Heart right ventricle (tissue), 16 donors: ENCODE measurements around the gene SUCLG1. TPM values are rescaled to one million over a fixed set of nuclear protein-coding genes. Genes with fewer than 3 reads are reported as not detected.

Experiments
- ATAC-seq, 8 donors: fragments of 200-7000 bp; cut with Tn5 transposase; one replicate each; pipeline ENCODE4 v1.9.1; 2020; ENCODE audit warnings: mild to moderate bottlenecking in 8 of 8, moderate library complexity in 8 of 8, moderate number of reproducible peaks in 1 of 8
- DNase-seq, 2 donors: peaks; one replicate each; pipeline ENCODE4 v3.0.0-alpha.2; 2020
- H3K27ac ChIP-seq, 10 donors: fragments of 200-600 bp; sonication (generic) in 2 of 10; one replicate each; pipeline versions ENCODE4 v1.5.0 to v1.8.0; 2020 to 2022; ENCODE audit warnings: mild to moderate bottlenecking in 3 of 10
- H3K27me3 ChIP-seq, 7 donors: fragments of 200-600 bp; one replicate each; pipeline ENCODE4 v1.8.0; 2021 to 2022; ENCODE audit warnings: mild to moderate bottlenecking in 2 of 7
- H3K36me3 ChIP-seq, 9 donors: fragments of 200-600 bp; sonication (generic) in 1 of 9; one replicate each; pipeline versions ENCODE4 v1.5.0 to v1.8.0; 2020 to 2022; ENCODE audit warnings: mild to moderate bottlenecking in 2 of 9
- H3K4me1 ChIP-seq, 9 donors: fragments of 200-600 bp; sonication (generic) in 1 of 9; one replicate each; pipeline versions ENCODE4 v1.5.0 to v1.8.0; 2020 to 2022; ENCODE audit warnings: mild to moderate bottlenecking in 4 of 9
- H3K4me3 ChIP-seq, 10 donors: fragments of 200-600 bp; sonication (generic) in 2 of 10; one replicate each; pipeline versions ENCODE4 v1.5.0 to v1.8.0; 2020 to 2022; ENCODE audit warnings: mild to moderate bottlenecking in 7 of 10, moderate library complexity in 2 of 10
- H3K9me3 ChIP-seq, 11 donors: fragments of 200-600 bp in 10 of 11; sonication (generic) in 2 of 11; one replicate each; pipeline versions ENCODE4 v1.5.0 to v1.8.0; 2013 to 2022; ENCODE audit warnings: mild to moderate bottlenecking in 2 of 11, control low read depth in 1 of 11, moderate library complexity in 1 of 11
- WGBS, 2 donors: extraction: QIAGEN DNeasy Blood & Tissue Kit; methylation state at CpG; one replicate each; pipeline ENCODE4 v1.1.7; 2013; ENCODE audit warnings: inconsistent platforms in 1 of 2; 5-methylcytosine and 5-hydroxymethylcytosine counted together
- intact Hi-C, 10 donors: fragments of 100-400 bp; cut with DNase I; formaldehyde crosslinking; loops; one replicate each; pipeline versions ENCODE4 v1.11.1 to v1.14.2; 2022
- polyA plus RNA-seq, 2 donors: library from polyadenylated mRNA; stranded (reverse); fragments of 200-250 nt; gene quantifications; one replicate each; pipeline ENCODE4 v1.2.3, GENCODE V29; 2013
- total RNA-seq, 10 donors: library from RNA; stranded (reverse); fragmentation: NEBNext Ultra II Directional in 3 of 10; extraction: Animal tissue kit (Norgen Biotek cat#: 25700) in 3 of 10; gene quantifications; one replicate each; pipeline versions ENCODE4 v1.2.1 to v1.2.4, GENCODE V29; 2021 to 2023
- TF ChIP-seq, protein P1 (sequence below), 9 donors: fragments of 200-600 bp; sonication (generic) in 2 of 9; IDR thresholded peaks; one replicate each; pipeline versions ENCODE4 v1.5.0 to v1.8.0; 2021 to 2022; ENCODE audit warnings: antibody characterized with exemption in 9 of 9, mild to moderate bottlenecking in 5 of 9, moderate library complexity in 1 of 9
- donor health status: Arrhythmogenic right ventricular cardiomyopathy.
- donor health status: ischemic (EF 13 %, LVEDD 7.1; RV severe dilation, severe dysfunction).
- donor health status: healthy with polysubstance abuse.
- donor health status: DM: no; HTN: yes; CAD: no.
- donor health status: DM: no; HTN: no; CAD: no.
- donor health status: ischemic (EF 25% LVEDD 6.9; RV normal size, moderate dysfunction).
- donor health status: ischemic (EF 25% LVEDD 5.7; RV mildly dilated, moderate dysfunction).
- donor health status: healthy.
- donor health status: DM: yes; HTN: yes; CAD: no.
- donor health status: Ischemic cardiomyopathy.
- donor health status: ischemic (EF 35%, LVEDD 5.7; RV mildly dilated, moderate dysfunction).
- donor health status: nonischemic (EF 11% LVEDD 7.7; RV severe dilation, severe dysfunction).
- donor health status: DM: yes; HTN: yes; CAD: no.
- donor health status: PGD.
- donor health status: ischemic (EF 29% LVEDD 5.4; RV normal size, mild dysfunction).
- donor health status: nonischemic (EF 23%, LVEDD 6.1; RV moderate dilation, normal function).

SUCLG1 gene
- total and polyA plus RNA-seq, 12 donors: 195 to 330 (median 284) TPM

DNA sequence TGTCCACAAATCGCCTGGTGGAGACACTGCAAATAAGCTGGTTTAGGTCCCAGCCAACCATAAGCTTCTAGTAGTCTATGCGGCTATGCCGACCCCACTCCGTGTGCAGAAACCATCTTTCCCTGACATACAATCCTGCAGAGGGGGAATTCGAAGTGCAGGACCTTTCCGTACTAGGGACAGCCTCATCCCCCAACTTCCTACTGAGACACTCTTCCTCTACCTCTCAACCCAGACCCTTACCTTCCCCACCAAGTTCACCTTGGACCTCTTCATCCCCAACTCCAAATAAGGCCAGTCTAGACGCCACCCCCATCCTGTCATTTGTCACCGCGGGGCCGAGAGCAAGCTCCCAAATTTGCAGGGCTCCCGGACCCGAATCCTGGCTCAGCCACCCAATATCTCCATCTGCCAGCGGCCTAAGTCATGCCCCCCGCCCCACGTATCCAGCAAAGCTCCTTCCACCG lies 496 bp downstream of the SUCLG1 start:
- Histone ChIP-seq H3K4me1 (peaks cover 0 to 58% (median 42%) of the 10 kb centered on the region in 9 donors), H3K27ac (peak overlapping the region; percentile 33 to 99 (median 97)), H3K4me3 (peak overlapping the region; percentile 58 to 99 (median 93)), H3K36me3 (peaks cover 0 to 12% (median 0%) of the 10 kb centered on the region in 9 donors), H3K27me3 (no peaks in the 10 kb centered on the region), H3K9me3 (no peaks in the 10 kb centered on the region)
- ATAC-seq: peak; percentile 37 to 81 (median 57)
- intact Hi-C loops: no loop called here
- DNase-seq: peak in 1 of 2 donors; percentile 41
- WGBS, 2 donors: 0 to 1% methylated on average over 16 of the region's 16 CpGs
- TF ChIP-seq, protein P1, sequence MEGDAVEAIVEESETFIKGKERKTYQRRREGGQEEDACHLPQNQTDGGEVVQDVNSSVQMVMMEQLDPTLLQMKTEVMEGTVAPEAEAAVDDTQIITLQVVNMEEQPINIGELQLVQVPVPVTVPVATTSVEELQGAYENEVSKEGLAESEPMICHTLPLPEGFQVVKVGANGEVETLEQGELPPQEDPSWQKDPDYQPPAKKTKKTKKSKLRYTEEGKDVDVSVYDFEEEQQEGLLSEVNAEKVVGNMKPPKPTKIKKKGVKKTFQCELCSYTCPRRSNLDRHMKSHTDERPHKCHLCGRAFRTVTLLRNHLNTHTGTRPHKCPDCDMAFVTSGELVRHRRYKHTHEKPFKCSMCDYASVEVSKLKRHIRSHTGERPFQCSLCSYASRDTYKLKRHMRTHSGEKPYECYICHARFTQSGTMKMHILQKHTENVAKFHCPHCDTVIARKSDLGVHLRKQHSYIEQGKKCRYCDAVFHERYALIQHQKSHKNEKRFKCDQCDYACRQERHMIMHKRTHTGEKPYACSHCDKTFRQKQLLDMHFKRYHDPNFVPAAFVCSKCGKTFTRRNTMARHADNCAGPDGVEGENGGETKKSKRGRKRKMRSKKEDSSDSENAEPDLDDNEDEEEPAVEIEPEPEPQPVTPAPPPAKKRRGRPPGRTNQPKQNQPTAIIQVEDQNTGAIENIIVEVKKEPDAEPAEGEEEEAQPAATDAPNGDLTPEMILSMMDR (IDR thresholded peaks at IDR 0.05): no peak

DNA sequence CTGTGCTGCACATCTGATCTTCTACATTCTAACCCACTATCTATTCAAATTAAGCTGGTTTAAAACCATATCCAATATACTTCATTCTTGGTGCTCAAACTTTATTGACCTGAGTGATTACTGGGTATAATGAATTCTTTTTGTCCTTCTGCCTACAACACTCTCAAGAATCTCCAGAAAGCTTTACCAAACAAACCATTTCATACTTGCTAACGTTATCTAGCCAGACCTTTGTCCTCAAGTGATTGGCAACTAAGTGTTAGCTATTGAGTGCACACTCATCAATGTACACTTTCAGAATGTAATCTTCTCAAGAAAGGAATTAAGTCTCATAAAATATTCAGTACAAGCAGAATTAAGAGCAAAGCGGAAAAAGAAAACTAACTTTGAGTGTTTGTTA lies 1.4 kb downstream of the SUCLG1 start:
- Histone ChIP-seq H3K9me3 (no peaks in the 10 kb centered on the region), H3K27me3 (no peaks in the 10 kb centered on the region), H3K4me1 (peaks cover 0 to 66% (median 48%) of the 10 kb centered on the region in 9 donors), H3K27ac (peak overlapping the region in 1 of 10 donors; percentile 99), H3K36me3 (peaks cover 0 to 13% (median 0%) of the 10 kb centered on the region in 9 donors), H3K4me3 (peak overlapping the region in 8 of 10 donors; percentile 58 to 99 (median 93))
- DNase-seq: no peak
- ATAC-seq: no peak
- WGBS, 2 donors: 54 to 66% methylated on average over 2 of the region's 2 CpGs
- intact Hi-C loops: no loop called here
- TF ChIP-seq, protein P1 (IDR thresholded peaks at IDR 0.05): no peak

DNA sequence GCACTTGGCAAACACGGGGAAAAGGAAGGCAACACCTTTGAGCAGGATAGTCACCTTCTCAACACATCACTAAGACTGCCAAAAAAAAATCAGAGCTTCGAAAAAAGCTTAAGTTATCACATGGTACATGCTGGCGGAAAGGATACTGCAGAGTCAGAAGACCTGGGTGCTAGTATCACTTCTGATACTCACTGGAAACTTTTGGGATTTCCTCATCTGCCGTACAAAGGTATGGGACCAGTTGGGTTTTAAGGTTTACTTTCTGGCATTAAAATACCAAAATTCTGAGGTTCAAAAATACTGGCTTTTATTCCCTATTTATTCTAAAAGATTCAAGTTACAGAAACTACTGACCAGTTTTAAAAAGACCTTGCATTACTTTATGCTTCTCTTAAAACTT lies 2.9 kb downstream of the SUCLG1 start:
- H3K27me3 ChIP-seq: no peaks in the 10 kb centered on the region
- no peak overlapping the region for H3K27ac ChIP-seq
- peaks cover 0 to 13% (median 0%) of the 10 kb centered on the region in 9 donors for H3K36me3 ChIP-seq
- intact Hi-C loops: no loop called here
- 47 to 56% methylated on average over 4 of the region's 4 CpGs for WGBS, 2 donors
- ATAC-seq: no peak
- peaks cover 0 to 82% (median 59%) of the 10 kb centered on the region in 9 donors for H3K4me1 ChIP-seq
- no peaks in the 10 kb centered on the region for H3K9me3 ChIP-seq
- TF ChIP-seq, protein P1 (IDR thresholded peaks at IDR 0.05): no peak
- no peak overlapping the region for H3K4me3 ChIP-seq
- DNase-seq: no peak

DNA sequence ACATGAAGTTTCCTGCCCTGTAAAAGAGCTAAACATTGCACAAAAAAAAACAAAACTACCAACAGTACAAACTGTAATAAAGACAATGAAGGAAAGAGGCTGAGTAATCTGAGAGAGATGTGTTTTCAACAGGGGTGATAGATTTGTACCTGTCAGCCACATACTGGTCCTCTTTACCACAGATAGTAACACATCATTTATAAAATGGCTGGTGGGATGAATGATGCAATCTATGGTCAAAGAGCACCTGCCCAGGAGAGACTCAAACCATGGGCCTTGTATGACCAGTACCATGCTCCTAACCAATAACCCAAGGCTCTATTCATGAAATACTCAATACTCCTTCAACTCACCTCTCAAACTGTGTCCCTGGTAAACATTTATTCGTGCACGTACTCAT lies 4.5 kb downstream of the SUCLG1 start:
- ATAC-seq (no peak), DNase-seq (no peak)
- Histone ChIP-seq H3K9me3 (no peaks in the 10 kb centered on the region), H3K4me1 (peaks cover 0 to 86% (median 68%) of the 10 kb centered on the region in 9 donors), H3K36me3 (peaks cover 0 to 13% (median 0%) of the 10 kb centered on the region in 9 donors), H3K4me3 (no peak overlapping the region), H3K27ac (no peak overlapping the region), H3K27me3 (no peaks in the 10 kb centered on the region)
- WGBS, 2 donors: 95% methylated on average over 2 of the region's 2 CpGs
- intact Hi-C loops: no loop called here
- TF ChIP-seq, protein P1 (IDR thresholded peaks at IDR 0.05): no peak
